Spinal cord (tissue), 10 donors: ENCODE results near the gene SLC38A4. TPM values are rescaled to one million over a fixed set of nuclear protein-coding genes. Genes with fewer than 3 reads are reported as not detected.

Source experiments
- DNase-seq, 6 donors: peaks; one replicate each; pipeline versions ENCODE4 v3.0.0 to v3.0.0-alpha.2; 2013 to 2015; ENCODE audit warnings: low spot score in 6 of 6, low read depth in 4 of 6
- H3K27ac ChIP-seq: one replicate; pipeline ENCODE4 v1.5.1; 2013; ENCODE audit warnings: low read depth, low read length, control low read depth
- H3K27me3 ChIP-seq: one replicate; pipeline ENCODE4 v1.6.1; 2013; ENCODE audit warnings: low read length; ENCODE audit not compliant: control insufficient read depth, insufficient read depth
- H3K36me3 ChIP-seq: one replicate; pipeline ENCODE4 v1.6.1; 2013; ENCODE audit warnings: low read length; ENCODE audit not compliant: control insufficient read depth, insufficient read depth
- H3K4me1 ChIP-seq: one replicate; pipeline ENCODE4 v1.6.1; 2013; ENCODE audit warnings: low read length; ENCODE audit not compliant: control insufficient read depth, insufficient read depth
- H3K4me3 ChIP-seq: one replicate; pipeline ENCODE4 v1.5.1; 2013; ENCODE audit warnings: low read depth, low read length, control low read depth
- H3K9me3 ChIP-seq: one replicate; pipeline ENCODE4 v1.6.1; 2013; ENCODE audit warnings: low read length; ENCODE audit not compliant: control insufficient read depth, insufficient read depth
- WGBS: methylation state at CpG from one replicate; pipeline ENCODE4 v1.1.5; 2013; ENCODE audit warnings: missing lambda C conversion rate; ENCODE audit not compliant: insufficient coverage; 5-methylcytosine and 5-hydroxymethylcytosine counted together
- polyA plus RNA-seq, 2 donors: library from polyadenylated mRNA; unstranded; fragments of 120-200 nt; gene quantifications; one replicate each; pipeline ENCODE4 v1.2.1, GENCODE V29; 2013; ENCODE audit not compliant: insufficient read length in 2 of 2
- total RNA-seq, 2 donors: library from RNA; depleted of rRNA in 1 of 2; stranded (reverse); fragments of 120-200 nt in 1 of 2; fragments of >200 nt in 1 of 2; gene quantifications; one replicate each; pipeline versions ENCODE4 v1.2.3 to v1.2.4, GENCODE V29; 2013 to 2014
- donor health status: healthy.

Gene SLC38A4
- total and polyA plus RNA-seq, 4 donors = 2.3 to 4.2 (median 3.6) TPM

DNA sequence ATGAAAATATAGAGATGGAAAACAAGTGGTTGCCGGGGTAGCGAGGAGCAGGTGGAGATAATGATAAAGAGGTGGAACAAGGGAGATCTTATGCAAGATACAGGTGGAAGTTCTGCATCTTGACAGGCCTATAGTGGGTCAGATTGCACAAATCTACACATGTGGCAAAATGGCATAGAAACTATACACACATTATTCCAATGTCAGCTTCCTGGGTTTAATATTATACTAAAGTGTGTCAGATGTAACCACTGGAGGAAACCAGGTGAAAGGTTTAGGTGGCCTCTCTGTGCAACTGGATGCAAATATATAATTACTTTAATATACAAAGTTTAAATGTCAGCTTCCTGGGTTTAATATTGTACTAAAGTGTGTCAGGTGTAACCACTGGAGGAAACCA is 1.1 kb downstream of the SLC38A4 start:
- peaks cover 29% of the 10 kb centered on the region for H3K27me3 ChIP-seq
- H3K27ac ChIP-seq = no peak overlapping the region
- no CpG with 5 or more reads among the region's 2 CpGs for WGBS
- DNase-seq = no peak
- H3K4me1 ChIP-seq = peaks cover 5% of the 10 kb centered on the region
- no peak overlapping the region for H3K4me3 ChIP-seq
- H3K36me3 ChIP-seq = no peaks in the 10 kb centered on the region
- no peaks in the 10 kb centered on the region for H3K9me3 ChIP-seq

DNA sequence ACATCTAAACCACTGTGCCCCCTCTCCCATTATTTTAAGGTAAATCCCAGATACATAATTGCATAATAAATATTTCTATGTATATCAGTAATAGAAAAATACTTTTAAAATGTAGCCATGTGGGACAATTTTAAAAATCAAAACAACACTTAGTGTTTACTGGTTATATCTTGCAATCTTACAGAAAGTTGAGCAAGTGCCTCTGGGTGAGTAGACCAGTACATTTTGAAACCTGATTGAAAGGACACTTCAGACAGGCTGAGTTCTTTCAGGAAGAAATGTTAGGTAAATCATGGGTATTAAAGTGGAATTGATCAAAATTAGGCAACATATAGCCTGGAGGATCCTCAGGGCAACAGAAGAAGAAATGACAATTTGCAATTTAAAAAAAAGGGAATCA is 7.2 kb downstream of the SLC38A4 start:
- no peak overlapping the region for H3K4me3 ChIP-seq
- DNase-seq = no peak
- H3K9me3 ChIP-seq = no peaks in the 10 kb centered on the region
- no peak overlapping the region for H3K27ac ChIP-seq
- H3K36me3 ChIP-seq = no peaks in the 10 kb centered on the region
- no peaks in the 10 kb centered on the region for H3K27me3 ChIP-seq
- H3K4me1 ChIP-seq = no peaks in the 10 kb centered on the region

DNA sequence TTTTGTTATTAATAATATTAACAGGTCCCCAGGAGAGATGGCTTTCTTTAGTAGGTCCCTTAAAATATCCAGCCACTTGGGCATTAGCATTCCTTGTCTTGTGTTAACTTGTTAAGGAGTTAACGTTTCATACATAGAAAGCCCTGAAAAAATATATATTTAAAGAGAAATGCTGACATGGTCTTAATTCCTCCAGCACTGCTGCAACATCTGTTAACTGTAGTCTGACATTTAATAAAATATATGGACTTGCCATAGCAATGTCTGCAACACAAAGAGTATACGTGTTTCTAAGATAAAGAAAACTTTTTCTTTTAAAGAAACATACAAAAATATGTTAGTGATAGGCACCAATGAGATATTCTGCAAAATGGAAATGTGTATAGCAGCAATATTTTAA is 10.0 kb downstream of the SLC38A4 start:
- DNase-seq = no peak
- Histone ChIP-seq H3K9me3 (no peaks in the 10 kb centered on the region), H3K27ac (no peak overlapping the region), H3K36me3 (no peaks in the 10 kb centered on the region), H3K4me1 (no peaks in the 10 kb centered on the region), H3K27me3 (no peaks in the 10 kb centered on the region), H3K4me3 (no peak overlapping the region)
- WGBS = no CpG with 5 or more reads among the region's 2 CpGs

DNA sequence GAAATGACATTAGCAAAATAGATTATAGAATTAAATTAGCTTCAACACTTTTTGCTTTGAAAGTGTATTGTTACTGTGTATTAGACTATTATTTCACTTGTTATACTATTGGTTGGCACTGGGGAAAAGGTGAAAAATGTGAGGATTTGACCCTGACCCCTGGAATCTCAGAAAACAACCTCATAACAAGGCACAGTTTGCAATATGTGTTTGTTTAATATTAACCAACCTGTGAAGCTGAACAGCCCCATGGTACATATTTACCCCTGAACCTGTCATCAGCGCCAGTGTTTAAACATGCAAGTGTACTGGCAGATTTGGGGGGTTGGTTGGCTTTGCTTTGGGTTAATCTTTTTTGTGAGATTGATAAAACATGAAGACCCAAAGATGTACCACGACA is 11.7 kb downstream of the SLC38A4 start:
- H3K27ac ChIP-seq = no peak overlapping the region
- no peak for DNase-seq
- no CpG with 5 or more reads among the region's 2 CpGs for WGBS
- no peaks in the 10 kb centered on the region for H3K27me3 ChIP-seq
- no peaks in the 10 kb centered on the region for H3K36me3 ChIP-seq
- no peaks in the 10 kb centered on the region for H3K9me3 ChIP-seq
- H3K4me1 ChIP-seq = no peaks in the 10 kb centered on the region
- no peak overlapping the region for H3K4me3 ChIP-seq

DNA sequence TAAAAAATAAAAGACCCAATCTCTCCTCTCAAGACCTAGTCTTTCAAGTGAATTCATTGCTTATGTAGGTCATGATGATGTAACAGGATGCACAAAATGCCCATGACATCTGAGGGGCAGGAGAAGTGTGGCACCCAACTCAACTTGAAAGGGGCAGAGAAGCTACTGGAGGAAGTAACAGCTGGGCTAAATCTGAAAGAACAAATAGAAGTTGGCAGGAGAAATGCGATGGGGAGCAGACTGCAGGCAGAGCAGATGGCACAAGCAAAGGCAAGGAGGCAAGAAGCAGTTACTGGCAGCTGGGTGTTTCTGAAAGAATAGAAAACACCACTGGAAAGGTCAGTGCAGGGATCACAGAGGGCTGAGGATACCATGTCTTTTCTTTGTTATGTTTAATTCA is 14.6 kb downstream of the SLC38A4 start:
- no peak for DNase-seq
- H3K27me3 ChIP-seq = no peaks in the 10 kb centered on the region
- no peaks in the 10 kb centered on the region for H3K9me3 ChIP-seq
- H3K36me3 ChIP-seq = no peaks in the 10 kb centered on the region
- no peak overlapping the region for H3K27ac ChIP-seq
- WGBS = 79% methylated on average over 1 of the region's 1 CpG
- H3K4me1 ChIP-seq = no peaks in the 10 kb centered on the region
- no peak overlapping the region for H3K4me3 ChIP-seq

DNA sequence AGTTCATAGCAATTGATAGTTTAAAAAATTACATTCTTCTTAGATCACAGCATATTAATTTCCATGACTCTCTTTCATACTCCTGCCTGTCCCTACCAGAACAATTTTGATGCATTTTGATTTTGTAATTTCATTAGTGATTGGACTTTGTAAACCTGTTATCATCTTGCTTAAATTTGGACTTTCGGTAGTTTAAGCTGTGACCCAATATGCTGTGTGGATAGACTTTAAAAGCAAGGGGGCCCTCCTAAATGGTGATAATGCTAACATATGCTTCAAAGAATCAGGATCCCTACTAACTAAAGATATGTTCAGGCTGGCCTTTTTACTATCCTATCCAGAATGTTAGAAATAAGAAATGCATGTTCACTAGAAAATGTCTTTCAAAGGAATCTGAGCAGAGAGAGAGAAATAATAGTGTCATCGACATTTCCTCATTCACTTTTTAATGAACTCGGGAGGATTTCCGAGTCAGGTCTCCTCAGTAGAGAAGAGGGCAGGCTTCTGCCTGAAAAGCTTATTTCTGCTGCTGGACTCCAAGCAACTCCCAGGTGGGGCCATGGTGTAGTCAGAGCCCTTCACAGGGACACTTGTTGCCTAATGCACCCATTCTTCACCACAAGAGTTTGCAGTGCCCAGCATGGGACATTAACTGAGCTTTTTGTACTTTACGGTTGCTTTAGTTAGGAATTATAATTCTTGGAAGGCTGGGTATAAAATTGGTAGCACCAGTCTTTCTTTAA is 16.7 kb downstream of the SLC38A4 start:
- no peak for DNase-seq
- Histone ChIP-seq H3K27me3 (no peaks in the 10 kb centered on the region), H3K4me3 (no peak overlapping the region), H3K9me3 (no peaks in the 10 kb centered on the region), H3K4me1 (no peaks in the 10 kb centered on the region), H3K36me3 (no peaks in the 10 kb centered on the region), H3K27ac (no peak overlapping the region)
- WGBS = 40% methylated on average over 1 of the region's 5 CpGs

DNA sequence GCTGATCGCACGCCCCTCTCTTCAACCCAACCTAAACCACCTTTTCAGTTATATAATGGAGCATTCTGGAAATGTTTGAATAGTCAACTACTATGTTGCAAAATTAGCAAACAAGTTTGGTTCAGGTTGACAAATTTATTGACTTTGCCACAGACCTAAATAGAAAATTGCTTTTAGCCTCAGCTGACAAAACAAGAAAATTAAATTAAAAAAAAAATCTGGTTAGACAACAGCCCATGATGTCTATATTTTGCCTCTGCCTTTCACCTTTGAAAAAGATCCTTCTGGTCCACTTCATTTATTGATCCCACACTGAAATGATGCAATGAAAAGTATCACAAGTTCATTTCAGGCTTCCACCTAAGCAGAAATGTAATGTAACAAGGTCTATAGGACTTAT is 17.5 kb downstream of the SLC38A4 start:
- WGBS = no CpG with 5 or more reads among the region's 2 CpGs
- no peaks in the 10 kb centered on the region for H3K36me3 ChIP-seq
- H3K27me3 ChIP-seq = no peaks in the 10 kb centered on the region
- no peak overlapping the region for H3K27ac ChIP-seq
- no peaks in the 10 kb centered on the region for H3K4me1 ChIP-seq
- no peaks in the 10 kb centered on the region for H3K9me3 ChIP-seq
- no peak for DNase-seq
- H3K4me3 ChIP-seq = no peak overlapping the region

DNA sequence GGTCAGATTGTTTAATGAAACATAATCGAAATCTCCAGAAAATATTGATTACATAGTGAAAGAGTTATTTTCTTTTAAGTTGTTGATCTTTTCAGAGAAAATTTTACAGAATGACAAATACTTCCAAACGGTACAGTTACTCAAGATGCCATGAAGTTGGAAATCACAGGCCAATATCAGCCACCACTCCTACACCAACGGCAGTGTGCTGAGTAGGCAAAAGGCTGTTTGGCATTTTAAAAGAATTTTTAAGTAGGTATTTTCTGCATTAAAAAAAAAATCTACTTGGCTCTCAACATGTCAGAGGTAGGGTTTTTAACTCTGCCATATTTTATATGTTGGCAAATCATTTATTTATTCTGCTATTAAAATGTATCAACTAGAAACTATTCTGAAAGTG is 21.7 kb downstream of the SLC38A4 start:
- DNase-seq = no peak
- Histone ChIP-seq H3K9me3 (no peaks in the 10 kb centered on the region), H3K27ac (no peak overlapping the region), H3K4me1 (no peaks in the 10 kb centered on the region), H3K27me3 (no peaks in the 10 kb centered on the region), H3K4me3 (no peak overlapping the region), H3K36me3 (no peaks in the 10 kb centered on the region)
- WGBS = no CpG with 5 or more reads among the region's 3 CpGs

DNA sequence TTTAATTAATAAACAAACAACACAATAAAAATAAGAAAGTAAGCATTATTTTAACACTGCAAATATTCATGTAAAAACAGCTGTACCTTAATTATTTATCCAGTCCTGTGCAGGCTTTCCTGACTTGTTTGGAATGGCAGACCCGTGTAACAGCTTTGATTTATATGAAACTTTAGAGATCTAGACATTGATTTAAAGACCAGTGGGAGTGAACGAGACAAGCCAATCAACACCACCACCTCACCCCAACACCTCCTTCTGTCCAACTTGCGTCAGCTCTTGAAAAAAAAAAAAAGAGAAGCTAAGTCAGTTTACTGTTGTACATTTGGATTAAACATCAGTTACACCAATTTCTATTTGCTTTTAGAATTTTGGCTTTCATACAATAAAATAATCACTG is 22.3 kb downstream of the SLC38A4 start:
- no peak for DNase-seq
- H3K4me3 ChIP-seq = no peak overlapping the region
- H3K9me3 ChIP-seq = no peaks in the 10 kb centered on the region
- no peaks in the 10 kb centered on the region for H3K36me3 ChIP-seq
- H3K4me1 ChIP-seq = no peaks in the 10 kb centered on the region
- no peaks in the 10 kb centered on the region for H3K27me3 ChIP-seq
- WGBS = no CpG with 5 or more reads among the region's 3 CpGs
- H3K27ac ChIP-seq = no peak overlapping the region

DNA sequence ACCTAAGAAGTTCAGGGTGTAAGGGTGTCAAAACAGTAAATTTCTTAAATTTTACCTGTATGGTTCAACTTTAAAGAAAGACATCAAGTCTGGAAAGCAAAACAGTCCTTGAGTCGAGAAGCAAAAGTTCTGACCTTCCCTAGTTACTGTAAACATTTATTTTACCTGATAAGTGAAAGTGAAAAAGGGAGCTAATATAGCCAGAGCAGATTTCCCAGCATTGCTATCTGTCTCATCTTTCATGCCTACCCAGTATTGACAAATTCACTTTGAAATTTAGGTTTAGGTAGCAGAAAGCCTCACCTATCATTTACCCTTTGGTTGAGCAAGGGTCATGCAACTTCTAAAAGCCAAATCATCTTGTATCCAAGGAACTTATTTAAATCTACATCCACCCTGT is 24.5 kb downstream of the SLC38A4 start:
- Histone ChIP-seq H3K4me3 (no peak overlapping the region), H3K27me3 (no peaks in the 10 kb centered on the region), H3K4me1 (no peaks in the 10 kb centered on the region), H3K36me3 (no peaks in the 10 kb centered on the region), H3K9me3 (no peaks in the 10 kb centered on the region), H3K27ac (no peak overlapping the region)
- WGBS = no CpG with 5 or more reads among the region's 1 CpG
- DNase-seq = no peak
